ENCODE data around the gene LRP8.
"Not testable (repeated sequence)": the region's sequence is repeated elsewhere in the genome, so short reads cannot be mapped to it uniquely, and the experiment has no call there.

Gene LRP8

DNA sequence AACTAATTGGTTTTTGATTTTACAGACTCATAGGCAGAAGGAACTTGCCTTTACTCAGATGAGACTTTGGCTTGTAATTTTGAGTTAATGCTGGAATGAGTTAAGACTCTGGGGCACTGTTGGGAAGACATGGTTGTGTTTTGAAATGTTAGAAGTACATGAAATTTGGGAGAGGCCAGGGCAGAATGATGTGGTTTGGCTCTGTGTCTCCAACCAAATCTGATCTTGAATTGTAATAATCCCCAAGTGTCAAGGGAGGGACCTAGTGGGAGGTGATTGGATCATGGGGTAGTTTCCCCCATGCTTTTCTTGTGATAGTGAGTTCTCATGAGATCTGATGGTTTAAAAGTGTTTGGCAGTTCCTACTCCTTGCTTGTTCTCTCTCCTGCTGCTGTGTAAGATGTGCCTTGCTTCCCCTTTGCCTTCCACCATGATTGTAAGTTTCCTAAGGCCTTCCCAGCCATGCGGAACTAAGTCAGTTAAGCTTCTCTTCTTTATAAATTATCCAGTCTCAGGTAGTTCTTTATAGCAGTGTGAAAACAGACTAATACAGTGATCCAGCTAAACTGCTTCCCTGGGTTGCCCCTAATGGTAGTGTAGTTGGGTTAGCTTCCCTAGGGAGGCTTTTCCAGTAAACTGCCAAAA is 121.0 kb downstream of the LRP8 start:
- Histone ChIP-seq H3K9me3 (ENCODE audit: insufficient read depth, low read depth, low read length) (peaks cover 31% of the 10 kb centered on the region), H3K36me3 (ENCODE audit: insufficient read depth, low read depth, low read length) (peaks cover 96% of the 10 kb centered on the region), H3K27me3 (ENCODE audit: insufficient read depth, low read length) (no peaks in the 10 kb centered on the region), H3K27ac (ENCODE audit: low read length) (no peak overlapping the region), H3K4me3 (ENCODE audit: low read length) (no peak overlapping the region), H3K9ac (ENCODE audit: low read depth, low read length) (no peak overlapping the region), H3K4me1 (ENCODE audit: insufficient read depth, low read length) (no peaks in the 10 kb centered on the region)

DNA sequence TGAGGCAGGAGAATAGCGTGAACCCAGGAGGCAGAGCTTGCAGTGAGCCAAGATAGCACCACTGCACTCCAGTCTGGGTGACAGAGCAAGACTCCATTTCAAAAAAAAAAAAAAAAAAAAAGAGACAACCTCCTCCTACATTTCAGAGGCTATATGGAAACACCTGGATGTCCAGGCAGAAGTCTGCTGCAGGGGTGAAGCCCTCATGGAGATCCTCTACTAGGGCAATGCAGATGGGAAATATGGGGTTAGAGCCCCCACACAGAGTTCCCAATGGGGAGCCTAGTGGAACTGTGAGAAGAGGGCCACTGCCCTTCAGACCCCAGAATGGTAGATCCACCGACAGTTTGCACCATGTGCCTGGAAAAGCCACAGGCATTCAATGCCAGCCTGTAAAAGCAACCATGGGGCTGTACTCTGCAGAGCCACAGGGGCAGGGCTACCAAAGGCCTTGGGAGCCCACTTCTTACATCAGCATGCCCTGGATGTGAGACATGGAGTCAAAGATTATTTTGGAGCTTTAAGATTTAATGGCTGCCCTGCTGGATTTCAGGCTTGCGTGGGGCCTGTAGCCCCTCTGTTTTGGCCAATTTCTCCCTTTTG is 121.7 kb downstream of the LRP8 start:
- not testable (repeated sequence) for H3K27ac ChIP-seq (ENCODE audit: low read length); H3K4me1 ChIP-seq (ENCODE audit: insufficient read depth, low read length); H3K4me3 ChIP-seq (ENCODE audit: low read length); H3K27me3 ChIP-seq (ENCODE audit: insufficient read depth, low read length); H3K9ac ChIP-seq (ENCODE audit: low read depth, low read length)
- peaks cover 31% of the 10 kb centered on the region for H3K9me3 ChIP-seq (ENCODE audit: insufficient read depth, low read depth, low read length)
- peaks cover 95% of the 10 kb centered on the region for H3K36me3 ChIP-seq (ENCODE audit: insufficient read depth, low read depth, low read length)

DNA sequence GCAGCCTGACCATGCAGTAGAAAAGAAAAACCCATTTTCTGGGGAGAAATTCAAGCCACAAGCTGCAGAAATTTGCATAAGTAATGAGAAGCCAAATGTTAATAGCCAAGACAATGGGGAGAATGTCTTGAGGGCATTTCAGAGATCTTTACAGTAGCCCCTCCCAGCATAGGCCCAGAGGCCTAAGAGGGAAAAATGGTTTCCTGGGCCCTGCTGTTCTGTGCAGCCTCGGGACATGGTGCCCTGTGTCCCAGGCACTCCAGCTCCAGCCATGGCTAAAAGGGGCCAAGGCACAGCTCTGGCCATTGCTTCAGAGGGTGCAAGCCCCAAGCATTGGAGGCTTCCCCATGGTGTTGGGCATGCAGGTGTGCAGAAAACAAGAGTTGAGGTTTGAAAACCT is 122.4 kb downstream of the LRP8 start:
- Histone ChIP-seq H3K9me3 (ENCODE audit: insufficient read depth, low read depth, low read length) (peaks cover 31% of the 10 kb centered on the region), H3K36me3 (ENCODE audit: insufficient read depth, low read depth, low read length) (peaks cover 93% of the 10 kb centered on the region)
- H3K27ac ChIP-seq (ENCODE audit: low read length); H3K4me1 ChIP-seq (ENCODE audit: insufficient read depth, low read length); H3K9ac ChIP-seq (ENCODE audit: low read depth, low read length); H3K4me3 ChIP-seq (ENCODE audit: low read length); H3K27me3 ChIP-seq (ENCODE audit: insufficient read depth, low read length): not testable (repeated sequence)

DNA sequence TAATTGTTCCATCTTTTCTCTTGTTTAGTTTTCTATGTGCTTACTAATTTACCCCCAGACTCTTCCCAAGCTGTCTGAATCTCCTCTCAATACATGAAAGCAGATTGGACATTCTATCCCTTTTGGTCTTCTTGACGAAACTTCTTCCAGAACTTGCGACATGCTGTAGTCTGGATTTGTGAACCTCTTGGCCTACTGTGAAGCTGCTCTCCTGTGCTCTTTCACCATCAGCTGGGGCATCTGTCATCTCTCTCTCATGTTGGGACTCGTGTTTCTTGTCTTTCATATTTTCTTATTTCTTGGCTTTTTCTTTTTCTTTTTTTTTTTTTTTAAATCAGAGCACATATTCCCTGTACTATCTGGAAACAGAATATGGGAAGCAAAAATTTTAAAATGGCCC is 124.4 kb downstream of the LRP8 start:
- no peaks in the 10 kb centered on the region for H3K27me3 ChIP-seq (ENCODE audit: insufficient read depth, low read length)
- H3K27ac ChIP-seq (ENCODE audit: low read length), result no peak overlapping the region
- H3K36me3 ChIP-seq (ENCODE audit: insufficient read depth, low read depth, low read length), result peaks cover 73% of the 10 kb centered on the region
- no peak overlapping the region for H3K9ac ChIP-seq (ENCODE audit: low read depth, low read length)
- no peaks in the 10 kb centered on the region for H3K4me1 ChIP-seq (ENCODE audit: insufficient read depth, low read length)
- H3K4me3 ChIP-seq (ENCODE audit: low read length), result no peak overlapping the region
- H3K9me3 ChIP-seq (ENCODE audit: insufficient read depth, low read depth, low read length), result peaks cover 31% of the 10 kb centered on the region

GRCh38 chr1:53198241-53198651 is 129.6 kb downstream of the LRP8 start:
- Histone ChIP-seq H3K4me1 (ENCODE audit: insufficient read depth, low read length) (peaks cover 10% of the 10 kb centered on the region; the same call in 1 of the 2 replicates), H3K9ac (ENCODE audit: low read depth, low read length) (no peak overlapping the region; the same call in 1 of the 2 replicates), H3K27ac (ENCODE audit: low read length) (no peak overlapping the region), H3K27me3 (ENCODE audit: insufficient read depth, low read length) (peaks cover 12% of the 10 kb centered on the region), H3K4me3 (ENCODE audit: low read length) (peak overlapping the region; percentile 97; the same call in 1 of the 2 replicates), H3K36me3 (ENCODE audit: insufficient read depth, low read depth, low read length) (peaks cover 25% of the 10 kb centered on the region), H3K9me3 (ENCODE audit: insufficient read depth, low read depth, low read length) (no peaks in the 10 kb centered on the region)

GRCh38 chr1:53197291-53198200 is 130.3 kb downstream of the LRP8 start:
- Histone ChIP-seq H3K9ac (ENCODE audit: low read depth, low read length) (peak overlapping the region; percentile 96), H3K4me1 (ENCODE audit: insufficient read depth, low read length) (peaks cover 10% of the 10 kb centered on the region; the same call in 1 of the 2 replicates), H3K36me3 (ENCODE audit: insufficient read depth, low read depth, low read length) (peaks cover 18% of the 10 kb centered on the region), H3K27ac (ENCODE audit: low read length) (peak overlapping the region; percentile 67), H3K9me3 (ENCODE audit: insufficient read depth, low read depth, low read length) (no peaks in the 10 kb centered on the region), H3K27me3 (ENCODE audit: insufficient read depth, low read length) (peaks cover 12% of the 10 kb centered on the region), H3K4me3 (ENCODE audit: low read length) (peak overlapping the region; percentile 97)

GRCh38 chr1:53196485-53197290 is 131.2 kb downstream of the LRP8 start, which contains the start of gene CPT2:
TSS of gene CPT2 (plus strand) at chr1:53196824. CDS start at chr1:53196944, 120 bp downstream.
- Histone ChIP-seq H3K4me1 (ENCODE audit: insufficient read depth, low read length) (peaks cover 10% of the 10 kb centered on the region; the same call in 1 of the 2 replicates), H3K36me3 (ENCODE audit: insufficient read depth, low read depth, low read length) (0 out of 2 replicates have a peak, but pooled peaks cover 9% of the 10 kb centered on the region), H3K9ac (ENCODE audit: low read depth, low read length) (peak within 1 kb of the TSS; percentile 96), H3K4me3 (ENCODE audit: low read length) (peak within 1 kb of the TSS; percentile 97), H3K9me3 (ENCODE audit: insufficient read depth, low read depth, low read length) (no peaks in the 10 kb centered on the region), H3K27me3 (ENCODE audit: insufficient read depth, low read length) (peaks cover 12% of the 10 kb centered on the region), H3K27ac (ENCODE audit: low read length) (peak within 1 kb of the TSS; percentile 67)

- H3K4me3 ChIP-seq (ENCODE audit: low read length), result peak overlapping the region; percentile 97
- peak overlapping the region; percentile 96; the same call in 1 of the 2 replicates for H3K9ac ChIP-seq (ENCODE audit: low read depth, low read length)
- H3K27me3 ChIP-seq (ENCODE audit: insufficient read depth, low read length), result peaks cover 12% of the 10 kb centered on the region
- no peak overlapping the region for H3K27ac ChIP-seq (ENCODE audit: low read length)
- 0 out of 2 replicates have a peak, but pooled peaks cover 3% of the 10 kb centered on the region for H3K36me3 ChIP-seq (ENCODE audit: insufficient read depth, low read depth, low read length)
- no peaks in the 10 kb centered on the region for H3K9me3 ChIP-seq (ENCODE audit: insufficient read depth, low read depth, low read length)
- peaks cover 10% of the 10 kb centered on the region; the same call in 1 of the 2 replicates for H3K4me1 ChIP-seq (ENCODE audit: insufficient read depth, low read length)
Observed at GRCh38 chr1:53196017-53196484, 131.8 kb downstream of the LRP8 start.

DNA sequence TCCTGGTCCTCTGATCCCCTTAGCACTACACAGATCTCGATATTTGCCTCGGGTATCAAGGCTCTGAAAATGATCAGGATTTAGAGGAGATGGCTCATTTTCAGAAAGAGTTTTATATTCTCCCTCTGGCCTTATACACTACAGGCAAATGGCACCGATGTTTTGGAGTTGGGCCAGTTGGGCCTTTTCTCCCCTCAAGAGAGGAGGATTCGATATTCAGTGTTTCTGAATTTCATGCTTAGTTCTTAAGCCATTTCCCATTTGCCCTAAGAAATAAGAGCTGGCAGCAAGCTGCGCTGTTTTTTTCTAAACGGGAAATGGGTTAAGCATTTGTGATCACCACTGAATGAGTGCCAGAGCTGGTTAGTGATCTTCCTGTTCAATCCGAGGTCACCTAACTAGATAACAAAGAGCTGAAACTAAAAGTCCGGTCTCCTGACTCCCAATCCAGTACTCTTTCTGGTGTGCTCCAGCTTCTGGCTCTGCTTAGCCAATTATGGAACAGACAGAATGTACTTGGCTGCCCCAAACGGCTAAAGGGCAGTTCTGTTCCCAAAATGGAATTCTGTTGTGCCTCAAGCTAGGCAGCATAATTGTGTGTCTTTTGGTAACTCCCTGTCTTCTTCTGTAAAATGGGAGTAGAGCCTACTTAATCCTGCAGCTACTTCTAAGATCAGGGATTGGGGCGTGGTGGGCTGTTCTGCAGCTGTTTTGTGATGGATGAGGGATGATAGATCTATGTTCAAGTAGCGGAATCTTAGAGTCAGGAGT is 132.4 kb downstream of the LRP8 start:
- no peaks in the 10 kb centered on the region for H3K36me3 ChIP-seq (ENCODE audit: insufficient read depth, low read depth, low read length)
- H3K9me3 ChIP-seq (ENCODE audit: insufficient read depth, low read depth, low read length), result no peaks in the 10 kb centered on the region
- no peak overlapping the region for H3K27ac ChIP-seq (ENCODE audit: low read length)
- peaks cover 12% of the 10 kb centered on the region for H3K27me3 ChIP-seq (ENCODE audit: insufficient read depth, low read length)
- H3K4me1 ChIP-seq (ENCODE audit: insufficient read depth, low read length), result peaks cover 10% of the 10 kb centered on the region; the same call in 1 of the 2 replicates
- H3K9ac ChIP-seq (ENCODE audit: low read depth, low read length), result peak overlapping the region; percentile 96; the same call in 1 of the 2 replicates
- no peak overlapping the region for H3K4me3 ChIP-seq (ENCODE audit: low read length)

Measured in iPS-20b (cell line).